Measurements from ENCODE around the gene UPK1B. TPM values are rescaled to one million over a fixed set of nuclear protein-coding genes. Genes with fewer than 3 reads are reported as not detected.

The UPK1B gene
- total and polyA plus RNA-seq, 9 of the 15 experiments (the other 6 are each of a cell fraction or from before 2014, with no cell fraction given): 0.22 to 1.2 (median 0.51) TPM

GRCh38 chr3:119234610-119235009 is 61.2 kb downstream of the UPK1B start (continued):
- no peak for TF ChIP-seq CUX1 (CRISPR knock-in tag; IDR thresholded peaks at IDR 0.05)

- FAIRE-seq (no peak), ATAC-seq (no peak), DNase-seq (ENCODE audit: extremely low read depth in 1 of 4, low spot score in 3 of 4) (no peak)
- Histone ChIP-seq H3K4me1 (replicated peaks in 1 of 2; ENCODE audit: control insufficient read depth in 2 of 2, insufficient read depth in 2 of 2, low read length in 2 of 2) (peaks cover 0 to 2% of the 10 kb centered on the region in 2 experiments; a peak in 3 of 5 replicates), H3K4me2 (ENCODE audit: insufficient read depth, low read length) (no peak overlapping the region), H3K79me2 (ENCODE audit: control insufficient read depth, insufficient read depth, low read length) (peaks cover 26% of the 10 kb centered on the region), H3K9ac (ENCODE audit: insufficient read depth in 1 of 2, low read depth in 2 of 2, low read length in 2 of 2) (no peak overlapping the region), H3K9me1 (ENCODE audit: control insufficient read depth, insufficient read depth, low read length) (no peaks in the 10 kb centered on the region), H3K9me3 (replicated peaks; ENCODE audit: control insufficient read depth, insufficient read depth, low read depth, low read length) (no peaks in the 10 kb centered on the region), H3K27me3 (ENCODE audit: control insufficient read depth in 2 of 2, insufficient read depth in 2 of 2, low read length in 2 of 2) (no peaks in the 10 kb centered on the region), H2AFZ (ENCODE audit: low read depth, low read length) (no peak overlapping the region), H3K27ac (ENCODE audit: extremely low read depth, low read depth, low read length) (no peak overlapping the region), H3K36me3 (ENCODE audit: control insufficient read depth, insufficient read depth, low read length) (peaks cover 42% of the 10 kb centered on the region; the same call in 2 of the 3 replicates), H4K20me1 (replicated peaks; ENCODE audit: control insufficient read depth, insufficient read depth, low read length) (no peaks in the 10 kb centered on the region), H3K4me3 (no peak overlapping the region)
- BruUV-seq (replicated peaks): no TSS peak
- POLR2A ChIA-PET: no interaction called here
- intact Hi-C loops (cut with micrococcal nuclease) (no loop called here), in situ Hi-C loops (cut with MboI) (loop anchor here (25.0 kb wide), 1 partner anchor 348 kb away; no protein-coding TSS in a partner anchor)
- WGBS (ENCODE audit: insufficient coverage, low coverage, missing lambda C conversion rate): no CpG with 5 or more reads among the region's 1 CpG
- CTCF ChIA-PET (ENCODE audit: low intra/inter-chr PET ratio): no interaction called here
- TF ChIP-seq ZNF407 (IDR thresholded peaks at IDR 0.05; ENCODE audit: low read depth): no peak
- no peak for TF ChIP-seq HMG20A (CRISPR knock-in tag; conservative IDR thresholded peaks at IDR 0.05)
- no peak for TF ChIP-seq RBBP5 (IDR thresholded peaks at IDR 0.05; ENCODE audit: borderline replicate concordance, insufficient read depth, low read length, poor library complexity, severe bottlenecking)
- no peak for TF ChIP-seq SRSF3 (IDR thresholded peaks at IDR 0.05; ENCODE audit: insufficient read depth, low read length)
Observed at GRCh38 chr3:119235151-119235550, 61.8 kb downstream of the UPK1B start.
